GM19395 (cell line): Measurements from ENCODE around the gene CEP68.
A peak's percentile ranks its signal among the peaks of the same experiment; 100 is the strongest.
"Not testable (repeated sequence)": the region's sequence is repeated elsewhere in the genome, so short reads cannot be mapped to it uniquely, and the experiment has no call there.

ENCODE experiments used
- ATAC-seq: cut with Tn5 transposase; IDR thresholded peaks from one replicate; pipeline ENCODE4 v1.9.1; 2021; ENCODE audit warnings: mild to moderate bottlenecking, moderate library complexity; ENCODE audit not compliant: unreplicated experiment

CEP68 gene

DNA sequence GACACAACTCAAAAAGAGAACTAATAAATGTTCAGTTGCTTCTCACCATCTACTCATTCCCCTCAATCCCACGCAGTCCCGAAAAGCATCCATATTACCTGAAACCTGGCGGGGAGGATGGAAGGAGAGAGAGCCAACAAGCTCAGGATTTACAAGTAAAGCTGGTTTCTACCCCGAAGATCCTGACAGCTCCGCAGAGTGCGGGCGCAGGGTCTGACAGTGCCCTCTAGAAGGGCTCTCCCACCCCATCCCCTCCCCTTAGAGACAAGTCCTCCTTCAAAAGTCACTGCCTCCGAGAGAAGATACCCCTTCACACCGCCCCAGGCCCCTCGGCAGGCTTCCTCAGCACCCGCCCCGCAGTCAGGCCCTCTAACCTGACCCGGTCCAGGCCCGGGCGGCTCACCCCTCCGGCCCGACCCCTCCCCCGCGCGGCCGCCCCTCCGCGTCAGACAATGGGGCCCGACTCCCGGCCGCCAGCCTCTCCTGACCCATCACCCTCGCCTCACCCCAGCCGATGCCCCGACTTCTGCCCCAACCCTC lies 73.1 kb downstream of the CEP68 start:
- no peak for ATAC-seq

- ATAC-seq = peak; percentile 96
Measured at GRCh38 chr2:65129826-65130663, 73.8 kb downstream of the CEP68 start, which contains the start of gene RAB1A. Gene RAB1A (minus strand): TSS chr2:65130106. CDS start chr2:65129915, 191 bp downstream.

DNA sequence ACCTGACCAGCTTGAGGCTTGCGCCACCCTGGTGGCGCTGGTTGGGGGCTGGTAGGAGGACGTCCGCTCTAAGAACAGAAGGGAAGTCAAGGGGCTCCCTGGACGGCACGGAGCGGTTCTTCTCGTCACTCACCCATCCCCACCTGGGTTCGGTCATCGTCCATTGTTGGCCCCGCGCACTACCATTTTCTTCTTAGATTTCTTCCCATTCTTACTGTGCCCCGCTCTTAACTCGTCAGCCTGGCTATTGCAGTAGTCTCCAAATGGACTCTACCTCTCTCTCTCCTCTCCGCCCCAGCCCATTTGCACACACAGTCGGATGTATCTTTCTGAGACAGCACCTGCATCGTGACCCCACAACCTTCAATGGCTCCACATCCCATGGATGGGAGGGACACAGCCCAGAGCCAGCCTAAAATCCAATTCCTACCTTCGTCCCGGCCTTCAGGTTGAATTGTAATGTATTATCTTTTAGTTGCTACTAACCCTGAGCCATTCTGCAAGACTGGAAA lies 74.5 kb downstream of the CEP68 start:
- peak; percentile 39 for ATAC-seq

- ATAC-seq = not testable (repeated sequence)
Measured at GRCh38 chr2:65132930-65133329, 76.7 kb downstream of the CEP68 start.

DNA sequence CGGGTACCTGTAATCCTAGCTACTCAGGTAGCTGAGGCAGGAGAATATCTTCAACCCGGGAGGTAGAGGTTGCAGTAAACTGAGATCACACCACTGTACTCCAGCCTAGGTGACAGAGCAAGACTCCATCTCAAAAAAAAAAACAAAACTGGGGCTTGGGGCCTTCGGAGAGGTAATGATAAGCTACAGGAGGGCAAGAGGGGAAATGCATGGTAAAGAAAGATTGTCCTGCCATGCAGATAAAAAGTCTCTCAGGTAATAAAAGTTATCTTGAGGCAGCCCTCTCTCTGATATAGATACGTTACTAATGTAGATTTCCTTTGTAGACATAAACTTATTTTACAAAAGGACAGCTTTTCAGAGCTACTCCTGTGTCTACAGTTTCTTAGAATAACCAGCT lies 77.4 kb downstream of the CEP68 start:
- no peak for ATAC-seq

DNA sequence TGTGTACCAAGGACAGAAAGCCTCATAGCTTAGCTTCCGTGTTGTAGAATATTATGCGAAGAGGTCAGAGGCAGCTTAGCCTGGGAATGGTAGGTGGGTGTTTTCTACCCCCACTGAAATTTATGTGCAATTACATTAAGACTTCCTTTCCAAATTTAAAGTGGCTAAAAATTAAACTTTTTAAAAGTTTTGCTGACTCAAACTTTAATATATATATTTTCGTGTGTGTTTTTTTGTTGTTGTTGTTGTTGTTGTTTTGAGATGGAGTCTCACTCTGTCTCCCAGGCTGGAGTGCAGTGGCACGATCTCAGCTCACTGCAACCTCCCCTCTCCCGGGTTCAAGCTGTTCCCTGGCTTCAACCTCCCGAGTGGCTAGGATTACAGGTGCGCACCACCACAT lies 77.9 kb downstream of the CEP68 start:
- ATAC-seq = no peak

GRCh38 chr2:65136253-65136652 lies 80.0 kb downstream of the CEP68 start:
- ATAC-seq = no peak
